PC-9 (cell line): Measurements from ENCODE around the gene CFAP77. TPM values are rescaled to one million over a fixed set of nuclear protein-coding genes. Genes with fewer than 3 reads are reported as not detected.

Experiments
- BruUV-seq: library from RNA; stranded (reverse); fragments of 400-500 nt; replicated peaks from 2 replicates; lab custom pipeline; 2021; lab: Mats Ljungman, UMichigan
- CTCF ChIA-PET: fragments of 300-600 bp; sonication (Branson Sonifier 250); formaldehyde crosslinking; loops from one replicate; lab custom pipeline; 2022; ENCODE audit warnings: antibody characterized with exemption; lab: Charles Lee
- POLR2A ChIA-PET: fragments of 300-600 bp; sonication (Branson Sonifier 250); formaldehyde crosslinking; loops from one replicate; lab custom pipeline; 2022; ENCODE audit warnings: antibody characterized with exemption; ENCODE audit not compliant: unreplicated experiment; lab: Charles Lee
- DNase-seq, 2 experiments: peaks; one replicate each; pipeline versions ENCODE4 v3.0.0 to v3.0.0-alpha.2; 2015 to 2022; ENCODE audit warnings: mixed read lengths in 1 of 2
- H2AFZ ChIP-seq: fragments of 200-600 bp; sonication (generic); 2 replicates; pipeline ENCODE4 v1.8.1; 2017; ENCODE audit warnings: antibody characterized with exemption
- H3F3A ChIP-seq: fragments of 200-600 bp; sonication (generic); 2 replicates; pipeline ENCODE4 v1.8.1; 2017; ENCODE audit warnings: antibody characterized with exemption, mild to moderate bottlenecking, low read depth; ENCODE audit not compliant: insufficient read depth
- H3K27ac ChIP-seq: fragments of 200-600 bp; sonication (generic); 2 replicates; pipeline ENCODE4 v1.6.1; 2016; ENCODE audit warnings: mixed run types
- H3K27me3 ChIP-seq: fragments of 200-600 bp; sonication (generic); 2 replicates; pipeline ENCODE4 v1.6.1; 2016; ENCODE audit warnings: low read depth, mixed run types; ENCODE audit not compliant: insufficient read depth
- H3K36me3 ChIP-seq: fragments of 200-600 bp; sonication (generic); 2 replicates; pipeline ENCODE4 v1.6.1; 2016; ENCODE audit warnings: low read depth, mixed run types
- H3K4me1 ChIP-seq: fragments of 200-600 bp; sonication (generic); replicated peaks from 2 replicates; pipeline ENCODE4 v1.6.1; 2016; ENCODE audit warnings: mixed run types; ENCODE audit not compliant: insufficient read depth
- H3K4me2 ChIP-seq: fragments of 200-600 bp; sonication (generic); 2 replicates; pipeline ENCODE4 v1.6.1; 2017; ENCODE audit warnings: mixed run types
- H3K4me3 ChIP-seq: fragments of 200-600 bp; sonication (generic); 2 replicates; pipeline ENCODE4 v1.6.1; 2016; ENCODE audit warnings: mixed run types
- H3K79me2 ChIP-seq: fragments of 200-600 bp; sonication (generic); 2 replicates; pipeline ENCODE4 v1.6.1; 2017; ENCODE audit warnings: low read depth, mixed run types
- H3K9me2 ChIP-seq: fragments of 200-600 bp; sonication (generic); 2 replicates; pipeline ENCODE4 v1.8.1; 2017; ENCODE audit warnings: mild to moderate bottlenecking; ENCODE audit not compliant: insufficient read depth
- H3K9me3 ChIP-seq: fragments of 200-600 bp; sonication (generic); 2 replicates; pipeline ENCODE4 v1.8.1; 2016; ENCODE audit warnings: low read depth; ENCODE audit not compliant: insufficient read depth
- H4K20me1 ChIP-seq: fragments of 200-600 bp; sonication (generic); 2 replicates; pipeline ENCODE4 v1.8.1; 2017; ENCODE audit not compliant: insufficient read depth
- EZH2 ChIP-seq: fragments of 200-600 bp; sonication (generic); IDR thresholded peaks from 2 replicates; pipeline ENCODE4 v1.8.0; 2017; ENCODE audit warnings: antibody characterized with exemption, low read depth
- intact Hi-C: fragments of 100-400 bp; cut with micrococcal nuclease; formaldehyde crosslinking; loops from one replicate; pipeline ENCODE4 v1.10.0; 2022; ENCODE audit not compliant: unreplicated experiment
- total RNA-seq: library from RNA; stranded (reverse); gene quantifications from 2 replicates; pipeline ENCODE4 v1.2.3, GENCODE V29; 2021
- TF ChIP-seq, protein P1 (sequence below): fragments of 200-600 bp; sonication (generic); conservative IDR thresholded peaks from 2 replicates; pipeline ENCODE4 v1.6.1; 2017; ENCODE audit warnings: mixed run types, antibody characterized with exemption, mild to moderate bottlenecking, moderate library complexity

CFAP77 gene
- total RNA-seq, 1 experiment from 2014 or later, result not detected

DNA sequence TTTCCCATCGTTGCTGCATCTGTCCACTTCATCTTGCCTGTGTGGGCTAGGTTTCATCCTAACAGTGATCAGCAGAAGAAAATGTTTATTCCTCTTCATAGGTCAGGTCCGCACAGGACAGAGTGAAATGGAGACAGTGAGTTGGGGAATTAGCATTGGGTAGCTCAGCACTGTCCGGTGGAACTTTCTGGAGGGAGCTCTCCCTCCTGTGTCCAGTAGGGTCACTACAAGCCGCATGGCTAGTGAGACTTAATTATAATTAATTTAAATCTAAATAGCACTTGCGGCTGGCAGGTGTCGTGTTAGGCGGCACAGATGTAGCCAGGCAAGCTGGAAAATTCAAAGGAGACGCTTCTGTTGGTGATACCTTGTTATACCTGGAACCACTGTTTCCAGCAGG, 48.4 kb downstream of the CFAP77 start:
- Histone ChIP-seq H2AFZ (no peak overlapping the region), H3K4me1 (no peaks in the 10 kb centered on the region), H3K4me2 (no peak overlapping the region), H3K9me3 (no peaks in the 10 kb centered on the region), H3K79me2 (no peaks in the 10 kb centered on the region), H3K4me3 (no peak overlapping the region), H3K27ac (no peak overlapping the region), H3K9me2 (no peaks in the 10 kb centered on the region), H3K36me3 (no peaks in the 10 kb centered on the region), H3K27me3 (peaks cover 83% of the 10 kb centered on the region), H3F3A (no peaks in the 10 kb centered on the region), H4K20me1 (no peaks in the 10 kb centered on the region)
- no peak for TF ChIP-seq EZH2
- TF ChIP-seq, protein P1, sequence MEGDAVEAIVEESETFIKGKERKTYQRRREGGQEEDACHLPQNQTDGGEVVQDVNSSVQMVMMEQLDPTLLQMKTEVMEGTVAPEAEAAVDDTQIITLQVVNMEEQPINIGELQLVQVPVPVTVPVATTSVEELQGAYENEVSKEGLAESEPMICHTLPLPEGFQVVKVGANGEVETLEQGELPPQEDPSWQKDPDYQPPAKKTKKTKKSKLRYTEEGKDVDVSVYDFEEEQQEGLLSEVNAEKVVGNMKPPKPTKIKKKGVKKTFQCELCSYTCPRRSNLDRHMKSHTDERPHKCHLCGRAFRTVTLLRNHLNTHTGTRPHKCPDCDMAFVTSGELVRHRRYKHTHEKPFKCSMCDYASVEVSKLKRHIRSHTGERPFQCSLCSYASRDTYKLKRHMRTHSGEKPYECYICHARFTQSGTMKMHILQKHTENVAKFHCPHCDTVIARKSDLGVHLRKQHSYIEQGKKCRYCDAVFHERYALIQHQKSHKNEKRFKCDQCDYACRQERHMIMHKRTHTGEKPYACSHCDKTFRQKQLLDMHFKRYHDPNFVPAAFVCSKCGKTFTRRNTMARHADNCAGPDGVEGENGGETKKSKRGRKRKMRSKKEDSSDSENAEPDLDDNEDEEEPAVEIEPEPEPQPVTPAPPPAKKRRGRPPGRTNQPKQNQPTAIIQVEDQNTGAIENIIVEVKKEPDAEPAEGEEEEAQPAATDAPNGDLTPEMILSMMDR, result no peak
- POLR2A ChIA-PET, result no interaction called here
- no peak for DNase-seq
- intact Hi-C loops, result no loop called here
- CTCF ChIA-PET, result no interaction called here
- no TSS peak for BruUV-seq

DNA sequence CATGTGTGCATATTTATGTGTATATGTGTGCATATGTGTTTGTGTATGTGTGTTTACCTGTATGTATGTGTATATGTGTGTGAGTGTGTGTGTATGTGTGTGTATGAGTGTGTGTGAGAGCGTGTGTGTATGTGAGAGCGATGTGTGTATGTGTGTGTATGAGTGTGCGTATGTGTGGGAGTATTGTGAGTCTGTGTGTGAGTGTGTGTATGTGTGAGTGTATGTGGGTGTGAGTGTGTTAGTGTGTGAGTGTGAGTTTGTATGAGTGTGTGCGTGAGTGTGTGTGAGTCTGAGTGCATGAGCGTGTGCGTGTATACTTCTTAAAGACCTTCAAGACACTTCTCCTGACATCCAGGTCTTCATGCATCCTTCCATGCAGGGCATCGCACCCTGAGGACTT, 49.6 kb downstream of the CFAP77 start:
- Histone ChIP-seq H3K4me3 (no peak overlapping the region), H3K9me2 (no peaks in the 10 kb centered on the region), H3K4me2 (no peak overlapping the region), H4K20me1 (no peaks in the 10 kb centered on the region), H3K79me2 (no peaks in the 10 kb centered on the region), H3K27me3 (peaks cover 83% of the 10 kb centered on the region), H2AFZ (no peak overlapping the region), H3K36me3 (no peaks in the 10 kb centered on the region), H3K4me1 (no peaks in the 10 kb centered on the region), H3F3A (no peaks in the 10 kb centered on the region), H3K27ac (no peak overlapping the region), H3K9me3 (no peaks in the 10 kb centered on the region)
- intact Hi-C loops, result no loop called here
- CTCF ChIA-PET, result no interaction called here
- POLR2A ChIA-PET, result no interaction called here
- TF ChIP-seq, protein P1, result no peak
- no peak for TF ChIP-seq EZH2
- no TSS peak for BruUV-seq
- no peak for DNase-seq

DNA sequence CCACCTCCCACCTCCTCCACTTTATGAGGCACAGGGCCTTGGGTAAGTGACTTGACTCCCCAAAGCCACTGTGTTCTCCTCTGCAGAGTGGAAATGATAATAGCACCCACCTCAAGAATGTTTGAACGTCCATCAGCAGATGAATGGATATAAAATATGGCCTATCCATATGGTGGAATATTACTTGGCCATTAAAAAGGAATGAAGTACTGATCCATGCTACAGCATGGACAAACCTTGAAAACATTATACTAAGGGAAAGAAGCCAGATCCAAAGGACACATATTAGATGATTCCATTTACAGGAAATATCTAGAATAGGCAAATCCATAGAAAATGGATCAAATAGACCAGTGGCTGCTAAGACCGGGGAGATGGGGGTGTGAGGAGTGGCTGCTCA, 50.2 kb downstream of the CFAP77 start:
- Histone ChIP-seq H3F3A (no peaks in the 10 kb centered on the region), H3K27ac (no peak overlapping the region), H3K4me2 (no peak overlapping the region), H3K9me3 (no peaks in the 10 kb centered on the region), H3K27me3 (peaks cover 82% of the 10 kb centered on the region), H3K4me1 (no peaks in the 10 kb centered on the region), H3K36me3 (no peaks in the 10 kb centered on the region), H2AFZ (no peak overlapping the region), H3K4me3 (no peak overlapping the region), H3K9me2 (no peaks in the 10 kb centered on the region), H4K20me1 (no peaks in the 10 kb centered on the region), H3K79me2 (no peaks in the 10 kb centered on the region)
- no TSS peak for BruUV-seq
- TF ChIP-seq, protein P1, result no peak
- no peak for TF ChIP-seq EZH2
- intact Hi-C loops, result no loop called here
- DNase-seq, result no peak
- CTCF ChIA-PET, result no interaction called here
- POLR2A ChIA-PET, result no interaction called here
